Subcutaneous adipose tissue (tissue), 4 donors: ENCODE data around the gene RSL1D1. TPM values are rescaled to one million over a fixed set of nuclear protein-coding genes. Genes with fewer than 3 reads are reported as not detected.

Experiments
- CTCF ChIP-seq: fragments of 450-650 bp; IDR thresholded peaks from one replicate; pipeline ENCODE4 v1.5.1; 2016; ENCODE audit warnings: low read depth, mild to moderate bottlenecking, control low read depth, antibody characterized with exemption, moderate library complexity
- total RNA-seq, 4 donors: library from RNA; depleted of rRNA; stranded (reverse); fragments of >200 nt; gene quantifications; one replicate each; pipeline ENCODE4 v1.1.0, GENCODE V29; 2016

RSL1D1 gene
- total RNA-seq, 4 donors from 2014 or later = 129 to 249 (median 201) TPM

DNA sequence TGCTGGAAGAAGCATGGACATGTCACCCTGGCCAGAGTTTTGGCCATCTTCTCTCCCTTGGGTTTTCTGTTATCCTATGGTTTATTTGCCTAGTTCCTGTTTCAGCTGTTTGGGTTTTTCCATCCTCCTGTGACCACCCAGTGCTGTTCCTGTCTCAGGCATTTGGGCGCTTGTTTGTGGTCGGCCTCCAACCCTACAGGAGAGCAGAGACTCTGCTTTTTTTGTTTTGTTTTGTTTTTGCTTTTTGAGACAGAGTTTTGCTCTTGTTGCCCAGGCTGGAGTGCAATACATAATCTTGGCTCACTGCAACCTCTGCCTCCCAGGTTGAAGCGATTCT lies 51.0 kb downstream of the RSL1D1 start:
- no peak for TF ChIP-seq CTCF

DNA sequence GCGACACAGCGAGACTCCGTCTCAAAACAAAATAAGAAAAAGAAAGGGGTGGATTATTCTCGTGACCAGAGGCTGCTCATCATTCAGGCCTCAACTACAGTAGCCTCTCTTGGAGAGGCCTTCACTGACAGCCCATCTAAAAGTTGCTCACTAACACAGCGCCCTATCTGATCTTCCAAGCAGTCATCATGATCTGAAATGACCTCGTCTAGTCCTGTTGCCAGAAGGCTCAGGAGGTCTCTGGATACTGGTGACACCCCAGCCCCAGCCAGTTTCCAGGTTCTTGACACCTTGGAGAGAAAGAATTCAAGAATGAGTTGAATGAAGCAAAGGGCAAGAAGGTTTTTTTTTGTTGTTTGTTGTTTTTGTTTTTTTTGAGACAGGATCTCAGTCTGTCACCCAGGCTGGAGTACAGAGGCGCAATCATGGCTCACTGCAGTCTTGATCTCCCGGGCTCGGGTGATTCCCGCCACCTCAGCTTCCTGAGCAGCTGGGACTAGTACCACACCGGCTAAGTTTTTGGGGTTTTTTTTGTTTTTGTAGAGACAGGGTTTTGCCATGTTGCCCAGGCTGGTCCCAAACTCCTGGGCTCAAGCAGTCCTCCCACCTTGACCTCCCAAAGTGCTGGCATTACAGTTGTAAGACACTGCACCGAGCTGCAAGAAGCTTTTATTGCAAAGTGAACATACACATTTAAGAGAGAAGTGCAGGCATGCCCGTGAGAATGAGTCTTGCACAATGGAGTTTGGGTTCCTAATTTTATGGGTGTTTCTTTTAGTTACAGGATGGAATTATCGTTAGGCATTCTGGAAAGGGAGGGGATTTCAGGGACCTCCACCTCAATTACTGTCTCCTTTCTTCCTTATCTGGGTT lies 51.6 kb downstream of the RSL1D1 start:
- no peak for TF ChIP-seq CTCF

DNA sequence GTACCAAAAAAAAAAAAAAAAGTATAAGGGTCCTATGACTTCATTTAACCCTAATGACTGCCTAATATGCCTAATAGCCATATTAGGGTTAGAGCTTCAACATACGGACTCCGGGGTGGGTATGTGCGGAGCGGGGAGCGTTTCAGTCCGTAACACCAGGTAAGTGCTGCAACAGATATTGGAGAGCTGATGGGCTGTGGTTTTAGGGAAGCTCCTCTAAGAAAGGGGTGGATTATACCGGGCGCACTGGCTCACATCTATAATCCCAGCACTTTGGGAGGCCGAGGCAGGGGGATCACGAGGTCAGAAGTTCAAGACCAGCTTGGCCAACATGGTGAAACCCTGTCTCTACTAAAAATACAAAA lies 52.3 kb downstream of the RSL1D1 start:
- TF ChIP-seq CTCF = no peak

- TF ChIP-seq CTCF = no peak
Observed at GRCh38 chr16:11797957-11798299, 53.4 kb downstream of the RSL1D1 start.

GRCh38 chr16:11797166-11797956 lies 54.0 kb downstream of the RSL1D1 start, which contains the start of gene ZC3H7A:
Gene ZC3H7A (minus strand): TSS chr16:11797258. CDS start chr16:11782354, 14,904 bp downstream.
- no peak for TF ChIP-seq CTCF

DNA sequence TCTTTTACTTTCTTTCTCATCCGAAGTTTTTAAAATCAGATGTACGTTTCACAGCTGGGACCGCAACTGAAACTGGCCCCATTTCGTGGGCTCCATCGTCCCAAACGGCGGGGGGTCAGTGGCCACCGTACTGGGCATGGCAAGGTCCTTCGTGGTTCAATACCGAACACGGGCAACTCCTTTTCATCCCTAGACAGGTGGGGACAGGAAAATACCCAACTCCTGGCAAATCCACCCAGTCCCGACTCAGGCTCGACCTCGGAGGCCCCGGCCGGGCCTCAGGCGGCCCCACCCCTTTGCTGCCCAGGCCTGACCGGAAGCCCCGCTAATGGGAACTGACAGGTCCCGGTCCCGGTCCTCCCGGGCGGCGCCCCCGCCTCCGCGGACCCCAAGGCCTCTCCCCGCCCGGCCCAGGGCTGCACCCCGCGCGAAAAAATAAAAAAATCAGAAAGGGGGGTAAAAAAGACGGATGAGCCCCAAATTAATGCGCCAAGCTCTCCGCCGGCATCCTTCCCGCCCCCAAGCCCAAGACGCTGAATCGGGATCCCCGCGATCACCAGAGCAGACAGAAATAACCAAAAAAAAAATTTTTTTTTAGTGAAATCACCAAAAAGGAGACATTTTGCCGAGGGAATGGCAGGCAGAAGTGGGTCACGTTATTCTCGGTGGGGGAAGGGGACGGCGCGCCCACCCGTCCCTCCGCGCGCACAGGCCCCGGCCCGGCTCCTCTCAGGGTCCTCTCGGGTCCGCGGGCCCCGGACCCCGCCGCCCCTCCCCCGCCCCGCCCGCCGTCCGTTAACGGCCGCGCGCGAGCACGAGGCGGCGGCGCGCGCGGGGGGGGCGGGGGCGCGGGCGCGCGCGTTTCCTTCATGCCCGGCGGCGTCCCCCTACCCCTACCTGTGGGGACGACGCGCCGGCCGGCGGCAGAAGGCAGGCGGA lies 54.8 kb downstream of the RSL1D1 start:
- TF ChIP-seq CTCF = no peak
